ENCODE results near the gene DGKG.

DGKG gene

GRCh38 chr3:186273586-186273985 is 88.4 kb downstream of the DGKG start:
- H3K4me3 ChIP-seq (replicated peaks; ENCODE audit: low read depth, low read length): no peak overlapping the region
- no peak for DNase-seq (ENCODE audit: low read depth)
- TF ChIP-seq CTCF (IDR thresholded peaks at IDR 0.05; ENCODE audit: low read length, missing control alignments): no peak

GRCh38 chr3:186270701-186271100 is 91.3 kb downstream of the DGKG start:
- no peak for DNase-seq (ENCODE audit: low read depth)
- no peak for TF ChIP-seq CTCF (IDR thresholded peaks at IDR 0.05; ENCODE audit: low read length, missing control alignments)
- no peak overlapping the region for H3K4me3 ChIP-seq (replicated peaks; ENCODE audit: low read depth, low read length)

- H3K4me3 ChIP-seq (replicated peaks; ENCODE audit: low read depth, low read length): no peak overlapping the region
- TF ChIP-seq CTCF (IDR thresholded peaks at IDR 0.05; ENCODE audit: low read length, missing control alignments): peak; percentile 50
- peak; percentile 43 for DNase-seq (ENCODE audit: low read depth)
Measured at GRCh38 chr3:186268616-186269448, 93.2 kb downstream of the DGKG start.

GRCh38 chr3:186267758-186268157 is 94.3 kb downstream of the DGKG start:
- no peak for DNase-seq (ENCODE audit: low read depth)
- H3K4me3 ChIP-seq (replicated peaks; ENCODE audit: low read depth, low read length): no peak overlapping the region
- TF ChIP-seq CTCF (IDR thresholded peaks at IDR 0.05; ENCODE audit: low read length, missing control alignments): no peak

- TF ChIP-seq CTCF (IDR thresholded peaks at IDR 0.05; ENCODE audit: low read length, missing control alignments): no peak
- no peak for DNase-seq (ENCODE audit: low read depth)
- H3K4me3 ChIP-seq (replicated peaks; ENCODE audit: low read depth, low read length): no peak overlapping the region
Measured at GRCh38 chr3:186264608-186265400, 97.2 kb downstream of the DGKG start.

- H3K4me3 ChIP-seq (replicated peaks; ENCODE audit: low read depth, low read length): no peak overlapping the region
- TF ChIP-seq CTCF (IDR thresholded peaks at IDR 0.05; ENCODE audit: low read length, missing control alignments): peak; percentile 26
- DNase-seq (ENCODE audit: low read depth): no peak
Measured at GRCh38 chr3:186261638-186262037, 100.4 kb downstream of the DGKG start.

All from fibroblast of pulmonary artery (primary cell).